MCF 10A (cell line): ENCODE data around the gene WWC2. TPM values are rescaled to one million over a fixed set of nuclear protein-coding genes. Genes with fewer than 3 reads are reported as not detected.

ENCODE experiments used
- BruUV-seq: library from RNA; stranded (reverse); fragments of 400-500 nt; replicated peaks from 2 replicates; lab custom pipeline; 2021; lab: Mats Ljungman, UMichigan
- CTCF ChIA-PET: fragments of 300-600 bp; sonication (Branson Sonifier 250); formaldehyde crosslinking; extraction: SDS; loops from one replicate; lab custom pipeline; 2021; ENCODE audit warnings: antibody characterized with exemption, inconsistent platforms; lab: Yijun Ruan, JAX
- POLR2A ChIA-PET: fragments of 300-600, 350-650 bp; sonication (Branson Sonifier 250); formaldehyde crosslinking; extraction: SDS; loops from one replicate; lab custom pipeline; 2020; ENCODE audit warnings: antibody characterized with exemption, inconsistent platforms; lab: Yijun Ruan, JAX
- DNase-seq: peaks from one replicate; pipeline ENCODE4 v3.0.0-alpha.2; 2018; ENCODE audit not compliant: unreplicated experiment
- H3K27ac Mint-ChIP-seq: one replicate; pipeline ENCODE4 v1.8.0; 2022; ENCODE audit warnings: mild to moderate bottlenecking, low read depth, mixed read lengths; ENCODE audit not compliant: unreplicated experiment
- H3K27me3 Mint-ChIP-seq: one replicate; pipeline ENCODE4 v1.8.0; 2022; ENCODE audit warnings: mixed read lengths; ENCODE audit not compliant: insufficient read depth, unreplicated experiment
- H3K36me3 Mint-ChIP-seq: one replicate; pipeline ENCODE4 v1.8.0; 2022; ENCODE audit warnings: mild to moderate bottlenecking, moderate library complexity, mixed read lengths; ENCODE audit not compliant: insufficient read depth, unreplicated experiment
- H3K4me1 Mint-ChIP-seq: one replicate; pipeline ENCODE4 v1.8.0; 2022; ENCODE audit warnings: mixed read lengths; ENCODE audit not compliant: insufficient read depth, unreplicated experiment
- H3K4me3 Mint-ChIP-seq: one replicate; pipeline ENCODE4 v1.8.0; 2022; ENCODE audit warnings: mild to moderate bottlenecking, moderate library complexity, mixed read lengths; ENCODE audit not compliant: unreplicated experiment
- H3K9me3 Mint-ChIP-seq: one replicate; pipeline ENCODE4 v1.8.0; 2022; ENCODE audit warnings: mixed read lengths; ENCODE audit not compliant: unreplicated experiment
- intact Hi-C: fragments of 100-400 bp; cut with micrococcal nuclease; formaldehyde crosslinking; loops from 2 replicates; pipeline ENCODE4 v1.14.1; 2022
- total RNA-seq: library from RNA; stranded (reverse); gene quantifications from 2 replicates; pipeline ENCODE4 v1.2.3, GENCODE V29; 2022
- TF ChIP-seq, protein P1 (sequence below): fragments of 200-600 bp; IDR thresholded peaks from one replicate; pipeline ENCODE4 v1.8.0; 2022; ENCODE audit warnings: antibody characterized with exemption, mild to moderate bottlenecking; ENCODE audit not compliant: unreplicated experiment

WWC2 gene
- total RNA-seq, 1 experiment from 2014 or later, result 42.4 TPM

DNA sequence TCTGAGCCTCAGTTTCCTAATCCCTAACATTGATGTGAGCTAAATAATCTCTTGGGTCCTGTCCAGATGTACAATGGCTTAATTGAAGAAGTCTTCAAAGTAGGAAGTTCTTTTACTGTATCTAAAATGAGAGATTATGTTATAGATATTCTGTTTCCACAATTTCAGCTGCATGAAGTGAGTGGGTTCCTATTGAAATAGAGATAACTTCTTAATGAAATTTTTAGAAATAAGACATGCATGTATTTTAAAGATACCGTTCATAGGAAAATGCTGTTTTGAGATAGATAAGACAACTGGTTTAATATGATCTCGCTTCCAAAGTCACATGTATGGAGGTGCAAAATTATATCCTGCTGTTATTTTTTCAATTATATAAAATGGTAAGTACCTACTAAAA, 149.1 kb downstream of the WWC2 start:
- H3K36me3 Mint-ChIP-seq, result peaks cover 37% of the 10 kb centered on the region
- no peaks in the 10 kb centered on the region for H3K4me1 Mint-ChIP-seq
- TF ChIP-seq, protein P1, sequence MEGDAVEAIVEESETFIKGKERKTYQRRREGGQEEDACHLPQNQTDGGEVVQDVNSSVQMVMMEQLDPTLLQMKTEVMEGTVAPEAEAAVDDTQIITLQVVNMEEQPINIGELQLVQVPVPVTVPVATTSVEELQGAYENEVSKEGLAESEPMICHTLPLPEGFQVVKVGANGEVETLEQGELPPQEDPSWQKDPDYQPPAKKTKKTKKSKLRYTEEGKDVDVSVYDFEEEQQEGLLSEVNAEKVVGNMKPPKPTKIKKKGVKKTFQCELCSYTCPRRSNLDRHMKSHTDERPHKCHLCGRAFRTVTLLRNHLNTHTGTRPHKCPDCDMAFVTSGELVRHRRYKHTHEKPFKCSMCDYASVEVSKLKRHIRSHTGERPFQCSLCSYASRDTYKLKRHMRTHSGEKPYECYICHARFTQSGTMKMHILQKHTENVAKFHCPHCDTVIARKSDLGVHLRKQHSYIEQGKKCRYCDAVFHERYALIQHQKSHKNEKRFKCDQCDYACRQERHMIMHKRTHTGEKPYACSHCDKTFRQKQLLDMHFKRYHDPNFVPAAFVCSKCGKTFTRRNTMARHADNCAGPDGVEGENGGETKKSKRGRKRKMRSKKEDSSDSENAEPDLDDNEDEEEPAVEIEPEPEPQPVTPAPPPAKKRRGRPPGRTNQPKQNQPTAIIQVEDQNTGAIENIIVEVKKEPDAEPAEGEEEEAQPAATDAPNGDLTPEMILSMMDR, result no peak
- no peaks in the 10 kb centered on the region for H3K9me3 Mint-ChIP-seq
- no peaks in the 10 kb centered on the region for H3K27me3 Mint-ChIP-seq
- H3K4me3 Mint-ChIP-seq, result no peak overlapping the region
- no peak for DNase-seq
- no peak overlapping the region for H3K27ac Mint-ChIP-seq
- CTCF ChIA-PET, result interaction anchor here (0.6 to 10.7 kb wide), 13 partner anchors 8 to 489 kb away, joined by 3 to 226 read pairs (median 5); partner anchors contain the start of gene WWC2
- no TSS peak for BruUV-seq
- intact Hi-C loops, result no loop called here
- POLR2A ChIA-PET, result interaction anchor here (1.5 to 3.0 kb wide), 2 partner anchors 148 to 310 kb away, joined by 6 to 19 read pairs; partner anchors contain the start of gene WWC2

DNA sequence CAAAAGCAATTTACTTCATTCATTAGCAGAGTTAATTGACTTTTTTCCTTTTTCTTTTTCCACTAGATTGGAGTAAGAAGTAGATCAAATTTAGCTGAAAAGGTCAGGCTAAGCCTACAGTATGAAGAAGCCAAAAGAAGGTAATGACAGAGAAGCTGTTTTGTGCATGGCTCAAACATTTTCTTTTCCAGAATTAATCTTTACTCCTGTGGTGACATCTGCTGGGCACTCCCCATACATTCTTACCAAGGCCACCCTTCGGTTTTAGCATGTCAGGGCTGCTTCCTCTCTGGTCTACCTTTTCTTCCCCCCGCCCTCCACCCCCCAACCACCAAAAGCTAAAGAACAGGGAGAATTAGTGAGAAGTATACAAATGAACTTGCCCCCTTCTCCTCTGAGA, 150.8 kb downstream of the WWC2 start:
- intact Hi-C loops, result loop anchor here (1.0 kb wide), 3 partner anchors 151 to 312 kb away; partner anchors contain the start of gene WWC2
- Mint-ChIP-seq H3K4me3 (no peak overlapping the region), H3K36me3 (peaks cover 37% of the 10 kb centered on the region), H3K27me3 (no peaks in the 10 kb centered on the region), H3K27ac (no peak overlapping the region), H3K4me1 (no peaks in the 10 kb centered on the region), H3K9me3 (no peaks in the 10 kb centered on the region)
- TF ChIP-seq, protein P1, result peak; percentile 43
- ChIA-PET CTCF (interaction anchor here (0.6 to 10.7 kb wide), 38 partner anchors 9 to 356 kb away, joined by 3 to 226 read pairs (median 4); partner anchors contain the start of gene WWC2), POLR2A (interaction anchor here (0.6 to 3.0 kb wide), 5 partner anchors 103 to 312 kb away, joined by 3 to 19 read pairs (median 5); partner anchors contain the start of gene WWC2)
- BruUV-seq, result no TSS peak
- DNase-seq, result peak; percentile 54

DNA sequence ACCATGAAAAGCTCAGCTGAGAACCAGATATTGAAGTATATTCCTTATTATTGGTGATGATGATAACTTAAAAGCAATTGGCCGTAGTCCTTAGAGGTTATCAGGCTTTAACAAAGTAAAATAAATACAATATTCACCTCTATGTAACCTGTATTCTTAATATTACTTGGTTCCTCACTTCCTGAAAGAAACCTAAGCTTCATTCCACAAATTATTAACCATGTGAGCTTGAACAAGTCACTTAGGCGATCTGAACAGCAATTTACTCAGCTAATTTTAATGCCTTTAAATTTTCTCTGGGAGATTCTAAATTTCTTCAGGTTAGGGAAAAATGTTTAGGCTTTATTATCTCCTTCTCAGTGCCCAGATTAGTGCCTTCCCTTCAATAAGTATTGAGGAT, 151.8 kb downstream of the WWC2 start:
- no peak overlapping the region for H3K27ac Mint-ChIP-seq

DNA sequence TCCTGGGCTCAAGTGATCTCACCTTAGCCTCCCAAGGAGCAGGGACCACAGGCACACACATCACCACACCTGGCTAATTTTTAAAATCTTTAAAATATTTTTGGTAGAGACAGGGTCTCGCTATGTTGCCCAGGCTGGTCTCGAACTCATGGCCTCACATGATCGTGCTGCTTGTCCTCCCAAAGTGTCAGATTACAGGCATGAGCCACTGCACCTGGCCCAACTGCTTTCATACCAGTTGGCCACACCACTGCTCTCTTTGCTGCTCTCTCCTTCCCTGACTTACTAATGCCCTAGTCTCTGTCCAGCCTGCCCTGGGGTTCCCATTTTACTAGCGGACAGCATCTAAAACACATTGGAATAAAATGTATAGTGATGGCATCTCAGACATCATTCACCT, 153.9 kb downstream of the WWC2 start:
- no peaks in the 10 kb centered on the region for H3K4me1 Mint-ChIP-seq
- CTCF ChIA-PET, result interaction anchor here (0.6 to 10.7 kb wide), 4 partner anchors 9 to 315 kb away, joined by 3 to 226 read pairs (median 115); no protein-coding TSS in a partner anchor
- no peak for DNase-seq
- no peak overlapping the region for H3K27ac Mint-ChIP-seq
- intact Hi-C loops, result no loop called here
- POLR2A ChIA-PET, result no interaction called here
- BruUV-seq, result no TSS peak
- TF ChIP-seq, protein P1, result no peak
- no peak overlapping the region for H3K4me3 Mint-ChIP-seq
- peaks cover 33% of the 10 kb centered on the region for H3K36me3 Mint-ChIP-seq
- no peaks in the 10 kb centered on the region for H3K9me3 Mint-ChIP-seq
- no peaks in the 10 kb centered on the region for H3K27me3 Mint-ChIP-seq

More for the DNA sequence above, 151.8 kb downstream of the WWC2 start:
- no peaks in the 10 kb centered on the region for H3K9me3 Mint-ChIP-seq
- CTCF ChIA-PET, result interaction anchor here (0.9 to 10.7 kb wide), 20 partner anchors 11 to 1905 kb away, joined by 3 to 226 read pairs (median 6); partner anchors contain the start of gene WWC2
- no peaks in the 10 kb centered on the region for H3K27me3 Mint-ChIP-seq
- TF ChIP-seq, protein P1, result no peak
- intact Hi-C loops, result loop anchor here (1.0 kb wide), 3 partner anchors 152 to 313 kb away; partner anchors contain the start of gene WWC2
- H3K4me3 Mint-ChIP-seq, result no peak overlapping the region
- peaks cover 28% of the 10 kb centered on the region for H3K36me3 Mint-ChIP-seq
- no peak for DNase-seq
- POLR2A ChIA-PET, result interaction anchor here (1.4 to 3.0 kb wide), 3 partner anchors 11 to 175 kb away, joined by 5 to 19 read pairs (median 5); partner anchors contain the start of gene WWC2
- H3K4me1 Mint-ChIP-seq, result no peaks in the 10 kb centered on the region
- BruUV-seq, result no TSS peak
